Measurements from ENCODE around the gene WRNIP1. TPM values are rescaled to one million over a fixed set of nuclear protein-coding genes. Genes with fewer than 3 reads are reported as not detected.

The WRNIP1 gene
- total and polyA plus RNA-seq, 2 of the 4 experiments (the other 2 are of a cell fraction) = 43.7 to 47.1 TPM

- Histone ChIP-seq H3K36me3 (ENCODE audit: control insufficient read depth, insufficient read depth, low read length) (no peaks in the 10 kb centered on the region), H3K9me3 (ENCODE audit: control insufficient read depth, insufficient read depth, low read length) (no peaks in the 10 kb centered on the region), H4K5ac (ENCODE audit: low read depth, low read length) (no peak overlapping the region), H3K23ac (ENCODE audit: low read depth, low read length) (no peak overlapping the region), H2BK20ac (ENCODE audit: low read depth, low read length) (no peak overlapping the region), H3K9ac (ENCODE audit: low read depth, low read length) (no peak overlapping the region), H4K91ac (ENCODE audit: insufficient read depth, low read depth, low read length) (no peak overlapping the region), H3K79me1 (ENCODE audit: low read depth in 1 of 2, low read length in 2 of 2) (peaks cover under 1 to 25% of the 10 kb centered on the region in 2 experiments; a peak in 2 of 4 replicates), H3K27ac (ENCODE audit: insufficient read depth, low read length) (no peak overlapping the region), H4K8ac (ENCODE audit: low read depth in 2 of 2, low read length in 2 of 2) (no peak overlapping the region), H3K56ac (ENCODE audit: extremely low read depth, insufficient read depth, low read length) (no peak overlapping the region), H2BK120ac (ENCODE audit: low read depth, low read length) (no peak overlapping the region), H2AK5ac (ENCODE audit: low read depth, low read length) (no peak overlapping the region), H3K4ac (ENCODE audit: low read depth, low read length) (no peak overlapping the region; the same call in 1 of the 2 replicates), H2AK9ac (replicated peaks; ENCODE audit: low read depth, low read length, poor library complexity) (no peak overlapping the region), H3K18ac (ENCODE audit: low read depth, low read length) (no peak overlapping the region), H3K14ac (replicated peaks; ENCODE audit: low read depth, low read length) (no peak overlapping the region), H2BK5ac (ENCODE audit: low read depth, low read length, poor library complexity, severe bottlenecking) (no peak overlapping the region), H3K4me1 (ENCODE audit: control insufficient read depth, insufficient read depth, low read length) (peaks cover 12% of the 10 kb centered on the region), H3K4me2 (ENCODE audit: low read depth, low read length) (no peak overlapping the region), H3K9me1 (ENCODE audit: insufficient read depth, low read length) (peaks cover 10% of the 10 kb centered on the region), H3K27me3 (ENCODE audit: control insufficient read depth, insufficient read depth, low read length) (no peaks in the 10 kb centered on the region), H3K4me3 (ENCODE audit: insufficient read depth, low read depth, low read length) (no peak overlapping the region), H2AFZ (replicated peaks; ENCODE audit: low read length, poor library complexity) (no peak overlapping the region), H2BK15ac (ENCODE audit: low read depth, low read length) (no peak overlapping the region), H4K20me1 (ENCODE audit: insufficient read depth, low read length) (peaks cover 22% of the 10 kb centered on the region)
- intact Hi-C loops (cut with micrococcal nuclease) = loop anchor here (10.0 kb wide), 1 partner anchor 221 kb away; no protein-coding TSS in a partner anchor
- ChIA-PET POLR2A (ENCODE audit: unreplicated experiment) (no interaction called here), CTCF (no interaction called here)
- no TSS peak for BruUV-seq (replicated peaks)
- in situ Hi-C loops (cut with MboI; ENCODE audit: low sequenced_read_pairs) = no loop called here
- DNase-seq = no peak
- TF ChIP-seq MXI1 (IDR thresholded peaks at IDR 0.05; ENCODE audit: borderline replicate concordance, low read depth, low read length) = no peak
- no peak for TF ChIP-seq FOS (IDR thresholded peaks at IDR 0.05; ENCODE audit: low read depth, low read length)
- TF ChIP-seq MAFK (IDR thresholded peaks at IDR 0.05; ENCODE audit: low read depth, low read length) = no peak
- TF ChIP-seq RCOR1 (IDR thresholded peaks at IDR 0.05; ENCODE audit: insufficient replicate concordance, low read length) = no peak
- TF ChIP-seq BHLHE40 (IDR thresholded peaks at IDR 0.05; ENCODE audit: low read depth, low read length) = no peak
- TF ChIP-seq POLR2A (IDR thresholded peaks at IDR 0.05; ENCODE audit: low read depth, low read length) = no peak
- peak; percentile 44; the same call in 1 of the 2 replicates for TF ChIP-seq CEBPB (IDR thresholded peaks at IDR 0.05; ENCODE audit: low read depth, low read length)
- 97% methylated on average over 24 of the region's 36 CpGs; no CpG with 5 or more reads in 1 of the 2 experiments for WGBS, 2 experiments (ENCODE audit: extremely low coverage in 2 of 2, insufficient read length in 1 of 2)
- dilution Hi-C loops (cut with HindIII; ENCODE audit: low sequenced_read_pairs, unreplicated experiment) = no loop called here
- no peak for ATAC-seq (ENCODE audit: low read depth)
These were observed 1.8 kb upstream of the WRNIP1 start for GRCh38 chr6:2763345-2763841.

Data from IMR-90 (cell line).